Putamen (tissue), 1 donor: Measurements from ENCODE around the gene NEK8.
"Not testable (repeated sequence)": the region's sequence is repeated elsewhere in the genome, so short reads cannot be mapped to it uniquely, and the experiment has no call there.

Experiments used
- DNase-seq: peaks from one replicate; pipeline ENCODE4 v3.0.0-alpha.2; 2016; ENCODE audit warnings: low spot score

The NEK8 gene

GRCh38 chr17:28763804-28764266 lies 35.2 kb downstream of the NEK8 start:
- no peak for DNase-seq

GRCh38 chr17:28765038-28765437 lies 36.5 kb downstream of the NEK8 start:
- DNase-seq = no peak

DNA sequence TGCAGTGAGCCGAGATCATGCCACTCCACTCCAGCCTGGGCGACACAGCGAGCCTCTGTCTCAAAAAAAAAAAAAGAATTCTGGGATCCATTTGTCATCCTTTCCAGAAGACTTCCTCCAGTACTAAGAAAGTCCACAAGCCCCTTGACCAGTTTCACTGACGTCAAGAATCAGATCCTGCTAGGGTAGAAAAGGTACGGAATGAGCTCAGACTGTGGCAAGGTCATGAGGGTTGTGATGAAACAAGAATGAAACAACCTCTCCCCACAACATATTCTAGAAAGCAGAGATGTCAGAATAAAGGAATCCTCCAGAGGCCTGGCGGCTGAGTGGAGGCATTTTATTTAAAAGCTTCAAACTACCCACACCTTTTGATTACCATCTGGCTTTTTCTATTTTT lies 45.1 kb downstream of the NEK8 start:
- DNase-seq = no peak

- no peak for DNase-seq
Measured at GRCh38 chr17:28774206-28774605, 45.6 kb downstream of the NEK8 start.

DNA sequence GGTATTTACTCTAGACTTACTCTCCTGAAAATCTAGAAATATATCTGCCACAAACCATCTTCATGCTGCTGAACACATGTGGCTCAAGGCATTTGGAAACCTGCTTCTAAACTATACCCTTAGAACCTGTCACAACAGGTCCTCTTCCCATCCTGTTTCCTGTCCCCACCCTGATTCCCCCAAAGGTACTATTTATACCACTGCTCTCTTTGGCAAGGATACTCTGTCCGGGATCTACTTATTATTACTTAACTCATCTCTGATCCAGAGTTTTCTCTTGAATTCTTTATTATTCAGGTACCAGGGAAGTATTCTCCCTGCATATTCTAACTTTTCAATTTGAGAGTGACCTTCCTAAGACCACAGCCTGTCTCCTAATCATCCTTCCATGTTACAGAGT lies 48.6 kb downstream of the NEK8 start:
- DNase-seq = no peak

DNA sequence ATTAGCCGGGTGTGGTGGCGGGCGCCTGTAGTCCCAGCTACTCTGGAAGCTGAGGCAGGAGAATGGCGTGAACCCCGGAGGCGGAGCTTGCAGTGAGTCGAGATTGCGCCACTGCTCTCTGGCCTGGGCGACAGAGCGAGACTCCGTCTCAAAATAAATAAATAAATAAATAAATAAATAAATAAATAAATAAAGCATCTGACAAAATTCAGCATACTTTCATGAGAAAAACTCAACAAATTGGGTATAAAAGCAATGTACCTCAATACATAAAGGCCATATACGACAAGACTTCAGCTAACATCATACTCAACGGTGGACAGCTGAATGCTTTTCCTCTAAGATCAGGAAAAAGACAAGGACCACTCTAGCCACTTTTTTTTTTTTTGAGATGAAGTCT lies 51.0 kb downstream of the NEK8 start:
- not testable (repeated sequence) for DNase-seq

GRCh38 chr17:28783161-28783560 lies 54.6 kb downstream of the NEK8 start:
- no peak for DNase-seq

- no peak for DNase-seq
Measured at GRCh38 chr17:28788100-28788499, 59.5 kb downstream of the NEK8 start.
